ENCODE results near the gene HAPSTR1. TPM values are rescaled to one million over a fixed set of nuclear protein-coding genes. Genes with fewer than 3 reads are reported as not detected.
"Not testable (repeated sequence)": the region's sequence is repeated elsewhere in the genome, so short reads cannot be mapped to it uniquely, and the experiment has no call there.

Gene HAPSTR1
- total RNA-seq, 4 donors from 2014 or later, result 44.8 to 71.7 (median 57.6) TPM

DNA sequence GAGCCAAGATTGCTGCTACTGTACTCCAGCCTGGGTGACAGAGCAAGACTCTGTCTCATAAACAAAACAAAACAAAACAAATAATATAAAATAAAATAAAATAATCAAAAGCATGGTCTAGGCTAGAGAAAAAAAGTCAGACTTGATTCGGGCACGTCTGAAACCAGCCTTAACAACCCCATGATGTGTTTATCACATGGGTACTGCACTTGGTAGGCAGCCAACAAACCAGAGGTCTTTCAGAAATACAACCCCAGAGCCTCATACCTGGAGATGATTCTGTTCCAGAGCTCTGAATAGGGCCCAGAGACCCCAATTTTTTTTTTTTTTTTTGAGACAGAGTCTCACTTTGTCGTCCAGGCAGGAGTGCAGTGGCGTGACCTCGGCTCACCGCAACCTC lies 9.6 kb upstream of the HAPSTR1 start:
- no peak for DNase-seq (ENCODE audit: low spot score)
- ATAC-seq (ENCODE audit: low FRiP score), result no peak
- TF ChIP-seq, protein P1, sequence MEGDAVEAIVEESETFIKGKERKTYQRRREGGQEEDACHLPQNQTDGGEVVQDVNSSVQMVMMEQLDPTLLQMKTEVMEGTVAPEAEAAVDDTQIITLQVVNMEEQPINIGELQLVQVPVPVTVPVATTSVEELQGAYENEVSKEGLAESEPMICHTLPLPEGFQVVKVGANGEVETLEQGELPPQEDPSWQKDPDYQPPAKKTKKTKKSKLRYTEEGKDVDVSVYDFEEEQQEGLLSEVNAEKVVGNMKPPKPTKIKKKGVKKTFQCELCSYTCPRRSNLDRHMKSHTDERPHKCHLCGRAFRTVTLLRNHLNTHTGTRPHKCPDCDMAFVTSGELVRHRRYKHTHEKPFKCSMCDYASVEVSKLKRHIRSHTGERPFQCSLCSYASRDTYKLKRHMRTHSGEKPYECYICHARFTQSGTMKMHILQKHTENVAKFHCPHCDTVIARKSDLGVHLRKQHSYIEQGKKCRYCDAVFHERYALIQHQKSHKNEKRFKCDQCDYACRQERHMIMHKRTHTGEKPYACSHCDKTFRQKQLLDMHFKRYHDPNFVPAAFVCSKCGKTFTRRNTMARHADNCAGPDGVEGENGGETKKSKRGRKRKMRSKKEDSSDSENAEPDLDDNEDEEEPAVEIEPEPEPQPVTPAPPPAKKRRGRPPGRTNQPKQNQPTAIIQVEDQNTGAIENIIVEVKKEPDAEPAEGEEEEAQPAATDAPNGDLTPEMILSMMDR (IDR thresholded peaks at IDR 0.05), result no peak

DNA sequence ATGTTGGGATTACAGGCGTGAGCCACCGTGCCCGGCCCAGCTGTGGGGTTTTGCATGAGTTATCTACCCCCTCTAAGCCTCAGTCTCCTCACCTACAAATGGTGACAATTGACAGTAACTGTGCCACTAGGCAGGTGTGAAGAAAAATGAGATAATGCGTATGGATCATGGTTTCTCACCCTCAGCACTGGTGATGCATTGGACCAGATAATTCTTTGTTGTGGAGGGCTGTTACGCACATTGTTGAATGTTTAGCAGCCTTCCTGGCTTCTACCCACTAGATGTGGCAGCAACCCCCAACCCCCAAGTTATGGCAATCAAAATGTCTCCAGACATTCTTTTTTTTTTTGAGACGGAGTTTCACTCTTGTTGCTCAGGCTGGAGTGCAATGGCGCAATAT lies 9.0 kb upstream of the HAPSTR1 start:
- ATAC-seq (ENCODE audit: low FRiP score), result no peak
- no peak for DNase-seq (ENCODE audit: low spot score)
- TF ChIP-seq, protein P1 (IDR thresholded peaks at IDR 0.05), result no peak

DNA sequence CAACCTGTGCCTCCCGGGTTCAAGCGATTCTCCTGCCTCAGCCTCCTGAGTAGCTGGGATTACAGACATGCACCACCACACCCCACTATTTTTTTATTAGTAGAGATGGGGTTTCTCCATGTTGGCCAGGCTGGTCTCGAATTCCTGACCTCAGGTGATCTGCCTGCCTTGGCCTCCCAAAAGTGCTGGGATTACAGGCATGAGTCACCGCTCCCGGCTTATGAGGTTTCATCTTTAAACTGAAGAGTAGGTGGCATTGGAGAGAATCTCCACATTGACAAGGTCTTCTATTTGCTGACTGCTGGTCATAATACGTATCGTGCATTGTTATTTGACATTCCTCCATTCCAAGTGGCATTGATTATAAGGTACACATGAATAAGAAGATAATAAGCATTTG lies 3.7 kb upstream of the HAPSTR1 start:
- not testable (repeated sequence) for DNase-seq (ENCODE audit: low spot score); ATAC-seq (ENCODE audit: low FRiP score)

DNA sequence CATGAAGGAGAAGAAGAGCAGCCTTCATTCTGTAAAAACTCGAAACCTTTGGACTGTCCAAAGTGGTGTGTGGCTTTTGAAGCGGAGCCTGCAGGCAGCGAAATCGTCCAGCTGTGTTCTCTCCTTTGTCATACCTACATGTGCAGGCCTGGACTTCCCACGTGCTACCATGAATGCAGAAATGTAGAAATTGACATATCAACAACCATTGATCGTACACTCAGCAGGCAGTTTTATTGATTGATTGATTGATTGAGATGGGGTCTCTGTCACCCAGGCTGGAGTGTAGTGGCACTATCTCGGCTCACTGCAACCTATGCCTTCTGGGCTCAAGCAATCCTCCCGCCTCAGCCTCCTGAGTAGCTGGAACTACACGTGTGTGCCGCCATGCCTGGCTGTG lies 2.6 kb upstream of the HAPSTR1 start:
- TF ChIP-seq, protein P1 (IDR thresholded peaks at IDR 0.05), result no peak
- no peak for ATAC-seq (ENCODE audit: low FRiP score)
- DNase-seq (ENCODE audit: low spot score), result no peak

DNA sequence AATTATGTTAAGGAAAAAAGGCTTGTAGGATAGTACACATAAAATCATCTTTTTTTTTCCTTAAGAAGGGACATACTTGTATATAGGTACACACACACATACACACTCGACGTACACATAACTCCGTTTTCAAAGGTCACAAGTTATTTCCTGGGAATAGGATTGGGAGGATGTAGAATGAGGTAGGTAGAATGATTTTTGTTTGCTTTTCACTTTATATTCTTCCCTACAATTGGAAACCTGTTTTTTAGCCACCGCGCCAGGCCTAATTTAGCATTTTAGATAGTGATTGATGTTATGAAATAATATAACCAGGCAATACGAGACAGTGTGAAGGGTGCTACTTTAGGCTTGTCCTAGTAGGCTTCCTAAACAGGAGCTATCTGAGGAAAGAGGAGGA lies 1.8 kb upstream of the HAPSTR1 start:
- TF ChIP-seq, protein P1 (IDR thresholded peaks at IDR 0.05), result no peak
- no peak for ATAC-seq (ENCODE audit: low FRiP score)
- no peak for DNase-seq (ENCODE audit: low spot score)

DNA sequence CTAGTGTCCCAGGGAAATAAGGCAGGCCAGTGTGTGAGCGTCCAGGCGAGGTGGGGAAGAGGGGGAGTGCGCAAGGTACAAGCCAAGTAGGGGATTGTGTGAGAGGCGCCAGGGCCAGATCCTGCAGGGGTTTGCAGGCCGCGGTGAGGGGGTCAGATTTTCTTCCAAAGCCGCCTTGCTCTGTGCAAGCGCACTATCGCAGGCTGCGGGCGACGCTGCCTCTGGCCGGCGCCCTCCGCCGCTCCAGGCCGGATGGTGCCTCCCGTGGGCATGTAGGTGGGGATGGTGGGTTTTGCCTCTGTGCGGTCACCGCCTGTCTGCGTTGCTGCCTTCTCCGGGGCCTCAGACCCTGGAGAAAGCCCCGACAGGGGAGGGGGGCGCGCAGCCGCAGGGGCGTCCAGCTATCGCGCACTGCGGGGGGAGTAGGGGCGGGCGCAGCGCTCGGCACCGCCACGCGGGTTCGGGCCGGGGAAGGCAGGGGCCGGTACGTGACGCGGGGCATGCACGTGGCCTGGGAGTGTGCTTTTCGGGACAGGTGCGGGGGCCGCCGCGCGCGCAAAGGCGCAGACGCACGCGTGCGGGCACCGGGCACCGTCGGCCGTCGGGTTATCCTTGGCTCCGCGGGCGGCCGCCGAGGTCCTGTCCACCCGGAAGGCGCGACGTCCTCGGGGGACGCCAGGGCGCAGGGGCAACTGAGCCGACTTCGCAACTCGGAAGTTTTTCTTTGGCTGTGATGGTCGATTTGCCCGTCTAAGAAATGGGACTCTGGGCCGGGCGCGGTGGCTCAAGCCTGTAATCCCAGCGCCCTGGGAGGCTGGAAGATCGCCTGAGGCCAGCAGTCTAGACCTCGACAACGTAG lies 1.1 kb upstream of the HAPSTR1 start:
- DNase-seq (ENCODE audit: low spot score) (no peak), ATAC-seq (ENCODE audit: low FRiP score) (peak; percentile 21)
- TF ChIP-seq, protein P1 (IDR thresholded peaks at IDR 0.05), result no peak

DNA sequence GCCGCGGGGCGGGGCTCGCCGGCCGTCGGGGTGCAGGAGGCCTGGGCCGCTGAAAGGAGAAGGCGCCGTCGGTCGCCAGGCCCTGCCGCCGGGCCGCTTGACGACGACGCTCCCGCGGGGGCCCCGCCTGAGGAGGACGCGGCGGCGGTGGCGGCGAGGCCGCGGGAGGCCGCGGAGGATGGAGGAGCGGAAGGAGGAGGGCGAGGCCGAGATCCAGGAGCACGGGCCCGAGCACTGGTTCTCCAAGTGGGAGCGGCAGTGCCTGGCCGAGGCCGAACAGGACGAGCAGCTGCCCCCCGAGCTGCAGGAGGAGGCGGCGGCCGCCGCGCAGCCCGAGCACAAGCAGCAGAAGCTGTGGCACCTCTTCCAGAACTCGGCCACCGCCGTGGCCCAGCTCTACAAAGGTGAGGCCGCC lies 430 bp downstream of the HAPSTR1 start:
- TF ChIP-seq, protein P1 (IDR thresholded peaks at IDR 0.05), result no peak
- peak; percentile 1 for ATAC-seq (ENCODE audit: low FRiP score)
- DNase-seq (ENCODE audit: low spot score), result no peak
